GM10266 (cell line): ENCODE data around the gene MPC1.
A peak's percentile ranks its signal among the peaks of the same experiment; 100 is the strongest.

Experiments used
- DNase-seq: peaks from one replicate; pipeline ENCODE4 v3.0.0; 2012; ENCODE audit errors: extremely low spot score
- TF ChIP-seq, protein P1 (sequence below): IDR thresholded peaks from 2 replicates; pipeline ENCODE4 v1.5.1; 2012; ENCODE audit warnings: mild to moderate bottlenecking, low read depth; ENCODE audit not compliant: control insufficient read depth, insufficient read depth; ENCODE audit errors: missing control alignments

Gene MPC1

DNA sequence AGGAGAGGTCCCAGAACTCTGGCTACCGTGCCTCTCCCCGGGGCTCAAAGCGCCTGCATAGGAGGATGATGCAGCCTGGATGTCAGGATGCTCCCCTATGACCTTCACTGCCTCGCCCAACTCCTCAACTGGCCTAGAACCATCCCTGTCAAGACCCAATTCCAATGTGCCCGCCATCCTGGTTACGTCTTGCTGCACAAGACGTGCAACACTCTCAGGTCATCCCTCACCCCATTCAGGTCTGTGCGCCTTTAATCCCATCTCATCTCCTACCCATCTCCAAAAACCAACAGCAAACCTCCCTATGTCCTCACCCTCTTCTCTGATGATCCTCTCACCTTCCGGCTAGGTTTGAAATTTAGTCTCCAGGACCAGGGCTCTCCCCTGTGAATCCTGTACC is 43.9 kb downstream of the MPC1 start:
- TF ChIP-seq, protein P1, sequence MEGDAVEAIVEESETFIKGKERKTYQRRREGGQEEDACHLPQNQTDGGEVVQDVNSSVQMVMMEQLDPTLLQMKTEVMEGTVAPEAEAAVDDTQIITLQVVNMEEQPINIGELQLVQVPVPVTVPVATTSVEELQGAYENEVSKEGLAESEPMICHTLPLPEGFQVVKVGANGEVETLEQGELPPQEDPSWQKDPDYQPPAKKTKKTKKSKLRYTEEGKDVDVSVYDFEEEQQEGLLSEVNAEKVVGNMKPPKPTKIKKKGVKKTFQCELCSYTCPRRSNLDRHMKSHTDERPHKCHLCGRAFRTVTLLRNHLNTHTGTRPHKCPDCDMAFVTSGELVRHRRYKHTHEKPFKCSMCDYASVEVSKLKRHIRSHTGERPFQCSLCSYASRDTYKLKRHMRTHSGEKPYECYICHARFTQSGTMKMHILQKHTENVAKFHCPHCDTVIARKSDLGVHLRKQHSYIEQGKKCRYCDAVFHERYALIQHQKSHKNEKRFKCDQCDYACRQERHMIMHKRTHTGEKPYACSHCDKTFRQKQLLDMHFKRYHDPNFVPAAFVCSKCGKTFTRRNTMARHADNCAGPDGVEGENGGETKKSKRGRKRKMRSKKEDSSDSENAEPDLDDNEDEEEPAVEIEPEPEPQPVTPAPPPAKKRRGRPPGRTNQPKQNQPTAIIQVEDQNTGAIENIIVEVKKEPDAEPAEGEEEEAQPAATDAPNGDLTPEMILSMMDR: no peak
- no peak for DNase-seq

DNA sequence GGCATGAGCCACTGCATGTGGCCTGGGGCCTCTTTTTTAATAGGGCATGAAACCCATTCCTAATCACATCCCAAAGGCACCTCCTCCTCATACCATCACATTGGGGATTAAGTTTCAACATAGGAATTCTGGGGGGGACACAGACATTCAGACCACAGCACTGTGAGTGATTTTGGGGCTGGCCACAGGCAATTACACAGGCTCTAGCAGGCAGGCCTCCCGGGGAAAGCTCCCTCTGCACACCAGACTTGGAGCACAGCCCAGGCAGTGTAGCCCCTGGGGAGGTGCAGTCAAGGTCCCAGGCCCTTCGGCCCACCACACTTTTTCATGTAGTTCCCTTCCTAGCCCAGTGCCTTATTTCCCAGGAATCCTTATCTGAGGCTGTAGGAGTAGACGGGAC is 45.9 kb downstream of the MPC1 start:
- TF ChIP-seq, protein P1: no peak
- DNase-seq: no peak

DNA sequence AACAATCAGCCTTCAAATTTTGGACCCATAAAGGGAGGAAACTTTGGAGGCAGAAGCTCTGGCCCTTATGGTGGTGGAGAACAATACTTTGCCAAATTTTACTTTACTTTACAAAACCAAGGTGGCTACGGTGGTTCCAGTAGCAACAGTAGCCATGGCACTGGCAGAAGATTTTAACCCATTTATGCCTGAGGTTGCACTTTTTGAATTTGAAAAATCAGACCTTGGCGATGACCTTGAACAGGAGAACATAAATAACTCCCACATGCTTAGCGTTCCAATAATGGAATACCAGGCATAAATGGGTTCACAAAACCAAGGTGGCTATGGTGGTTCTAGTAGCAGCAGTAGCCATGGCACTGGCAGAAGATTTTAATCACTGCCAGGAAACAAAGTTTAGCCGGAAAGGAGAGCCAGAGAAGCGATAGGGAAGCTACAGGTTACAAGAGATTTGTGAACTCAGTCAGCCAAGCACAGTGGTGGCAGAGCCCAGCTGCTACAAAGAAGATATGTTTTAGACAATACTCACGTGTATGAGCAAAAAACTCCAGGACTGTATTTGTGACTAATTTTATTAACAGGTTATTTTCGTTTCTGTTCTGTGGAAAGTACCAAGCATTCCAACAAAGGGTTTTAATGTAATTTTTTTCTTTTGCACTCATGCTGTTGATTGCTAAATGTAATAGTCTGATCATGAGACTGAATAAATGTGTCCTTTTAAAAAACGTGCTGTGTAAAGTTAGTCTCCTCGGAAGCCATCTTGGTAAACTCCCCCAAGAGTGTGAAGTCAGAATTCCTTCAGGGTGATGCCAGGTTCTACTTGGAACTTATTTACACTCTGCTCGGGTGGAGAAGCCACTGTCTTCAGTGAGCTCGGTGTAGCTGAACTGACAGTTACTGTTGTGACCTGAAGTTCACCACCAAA is 47.1 kb downstream of the MPC1 start:
- no peak for DNase-seq
- TF ChIP-seq, protein P1: no peak

DNA sequence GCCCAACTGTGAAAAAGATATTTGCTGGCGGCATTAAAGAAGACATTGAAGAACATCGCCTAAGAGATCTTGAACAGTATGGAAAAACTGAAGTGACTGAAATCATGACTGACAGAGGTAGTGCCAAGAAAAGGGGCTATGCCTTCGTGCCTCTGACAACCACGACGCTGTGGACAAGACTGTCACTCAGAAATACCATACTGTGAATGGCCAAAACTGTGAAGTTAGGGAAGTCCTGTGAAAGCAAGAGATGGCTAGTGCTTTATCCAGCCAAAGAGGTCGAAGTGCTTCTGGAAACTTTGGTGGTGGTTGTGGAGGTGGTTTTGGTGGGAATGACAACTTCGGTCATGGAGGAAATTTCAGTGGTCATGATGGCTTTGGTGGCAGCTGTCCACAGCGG is 47.9 kb downstream of the MPC1 start:
- DNase-seq: no peak
- TF ChIP-seq, protein P1: no peak

DNA sequence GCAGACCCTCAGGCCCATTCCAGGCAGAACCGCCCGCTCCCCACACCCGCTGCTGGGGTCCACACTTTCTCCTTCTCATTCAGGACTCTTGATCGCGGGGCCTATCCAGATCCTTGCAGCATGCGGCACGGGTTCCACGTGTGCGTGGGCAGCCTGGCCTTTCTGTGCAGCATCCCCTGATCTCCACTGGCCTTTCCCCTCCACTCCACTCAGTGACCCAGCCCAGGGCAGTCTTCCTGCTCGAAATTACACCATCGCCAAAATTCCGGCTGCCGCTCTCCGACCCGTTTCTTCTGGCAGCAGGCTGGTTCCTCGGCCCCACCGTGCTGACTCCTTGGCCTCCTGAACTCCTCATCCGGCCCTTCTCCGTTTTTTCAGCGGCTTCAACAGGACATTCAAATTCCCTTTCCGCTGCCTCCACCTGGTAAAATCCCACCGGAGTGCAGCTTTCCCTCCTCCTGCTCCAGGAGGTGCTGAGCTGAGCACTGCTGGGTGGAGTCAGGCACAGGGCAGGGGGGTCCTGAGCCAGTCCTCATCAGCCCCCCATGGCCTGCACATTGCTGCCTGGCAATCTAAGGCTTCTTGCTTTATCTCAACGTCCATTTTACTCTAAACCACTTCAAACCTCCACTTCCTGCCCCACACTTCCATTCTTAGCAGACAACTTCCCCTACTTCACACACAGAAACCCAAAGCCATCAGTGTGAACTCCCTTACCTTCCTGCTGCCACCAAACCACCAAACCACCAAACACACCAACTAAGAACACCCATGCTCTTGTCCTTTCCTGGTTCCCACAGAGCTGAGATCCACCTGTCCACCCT is 49.4 kb downstream of the MPC1 start:
- TF ChIP-seq, protein P1: no peak
- peak; percentile 71 for DNase-seq

DNA sequence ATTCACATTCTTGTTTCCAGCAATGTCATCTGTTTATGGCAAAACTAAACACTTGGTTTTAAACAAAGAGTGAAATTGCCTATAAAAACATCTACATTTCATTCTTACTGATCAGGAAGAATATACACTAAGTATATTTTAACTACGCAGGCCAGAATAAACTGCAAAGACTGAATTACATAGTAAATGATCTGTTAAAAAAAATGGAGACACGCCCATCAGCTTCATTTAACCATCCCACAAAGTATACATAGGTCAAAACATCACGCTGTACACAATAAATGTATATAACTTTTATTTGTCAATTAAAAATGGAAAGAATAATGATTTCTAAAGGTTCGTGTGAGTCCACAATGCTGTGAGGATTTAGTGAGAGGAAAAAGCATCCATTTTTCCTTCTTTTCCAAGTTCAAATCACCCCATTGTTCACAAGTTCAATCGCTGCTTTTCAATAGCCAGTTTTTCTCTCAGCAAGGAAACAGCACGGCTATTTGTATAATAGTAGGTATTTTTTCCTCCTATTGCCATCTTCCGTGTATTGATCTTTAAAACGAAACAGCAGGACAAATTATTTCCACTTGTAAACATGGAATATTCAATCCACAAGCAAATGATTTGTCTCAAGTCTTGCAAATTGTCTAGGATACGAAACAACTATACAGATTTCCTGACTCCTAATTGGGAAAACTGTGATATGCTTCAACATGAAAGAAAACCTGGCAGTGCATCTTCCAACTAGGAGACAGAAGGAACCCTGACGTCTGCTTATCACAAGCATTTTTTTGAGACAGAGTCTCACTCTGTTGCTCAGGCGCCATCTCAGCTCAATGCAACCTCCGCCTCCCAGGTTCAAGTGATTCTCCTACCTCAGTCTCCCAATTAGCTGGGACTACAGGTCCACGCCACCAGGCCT is 51.0 kb downstream of the MPC1 start:
- no peak for DNase-seq
- TF ChIP-seq, protein P1: no peak
